Effector memory CD4-positive, alpha-beta T cell (primary cell): ENCODE measurements around the gene HOXD3.

Source experiments
- DNase-seq, 3 donors: peaks; one replicate each; pipeline ENCODE4 v3.0.0-alpha.2; 2020
- H3K27ac ChIP-seq: 2 replicates; pipeline ENCODE4 v1.7.0; 2013; ENCODE audit warnings: mild to moderate bottlenecking, low read length, moderate library complexity; ENCODE audit not compliant: insufficient read depth, poor library complexity, severe bottlenecking
- H3K27me3 ChIP-seq: replicated peaks from 2 replicates; pipeline ENCODE4 v1.7.0; 2013; ENCODE audit warnings: mild to moderate bottlenecking, low read length; ENCODE audit not compliant: insufficient read depth, control insufficient read depth, poor library complexity, severe bottlenecking
- H3K36me3 ChIP-seq: 2 replicates; pipeline ENCODE4 v1.7.0; 2013; ENCODE audit warnings: mild to moderate bottlenecking, low read length, moderate library complexity; ENCODE audit not compliant: control insufficient read depth, insufficient read depth
- H3K4me1 ChIP-seq: 2 replicates; pipeline ENCODE4 v1.7.0; 2013; ENCODE audit warnings: low read length, mild to moderate bottlenecking; ENCODE audit not compliant: control insufficient read depth, insufficient read depth, poor library complexity, severe bottlenecking
- H3K4me3 ChIP-seq: 2 replicates; pipeline ENCODE4 v1.7.0; 2013; ENCODE audit warnings: low read length, low read depth, mild to moderate bottlenecking; ENCODE audit not compliant: insufficient read depth, poor library complexity, severe bottlenecking
- H3K9me3 ChIP-seq: 2 replicates; pipeline ENCODE4 v1.7.0; 2013; ENCODE audit warnings: mild to moderate bottlenecking, low read length, moderate library complexity; ENCODE audit not compliant: control insufficient read depth

The HOXD3 gene

GRCh38 chr2:176181551-176181950 is 24.4 kb downstream of the HOXD3 start:
- Histone ChIP-seq H3K9me3 (no peaks in the 10 kb centered on the region), H3K4me1 (no peaks in the 10 kb centered on the region), H3K27ac (no peak overlapping the region), H3K4me3 (no peak overlapping the region), H3K36me3 (no peaks in the 10 kb centered on the region), H3K27me3 (peaks cover 51% of the 10 kb centered on the region)
- no peak for DNase-seq

- no peaks in the 10 kb centered on the region for H3K36me3 ChIP-seq
Measured at GRCh38 chr2:176182671-176183070, 25.6 kb downstream of the HOXD3 start.

GRCh38 chr2:176184749-176185148 is 27.6 kb downstream of the HOXD3 start:
- DNase-seq: no peak
- Histone ChIP-seq H3K4me3 (no peak overlapping the region), H3K4me1 (peaks cover 14% of the 10 kb centered on the region), H3K27me3 (peaks cover 54% of the 10 kb centered on the region), H3K36me3 (no peaks in the 10 kb centered on the region), H3K9me3 (no peaks in the 10 kb centered on the region), H3K27ac (no peak overlapping the region)

More at GRCh38 chr2:176182671-176183070, 25.6 kb downstream of the HOXD3 start:
- no peaks in the 10 kb centered on the region for H3K9me3 ChIP-seq
- H3K27me3 ChIP-seq: peaks cover 56% of the 10 kb centered on the region
- H3K4me1 ChIP-seq: no peaks in the 10 kb centered on the region
- DNase-seq: no peak
- H3K27ac ChIP-seq: no peak overlapping the region
- H3K4me3 ChIP-seq: no peak overlapping the region

DNA sequence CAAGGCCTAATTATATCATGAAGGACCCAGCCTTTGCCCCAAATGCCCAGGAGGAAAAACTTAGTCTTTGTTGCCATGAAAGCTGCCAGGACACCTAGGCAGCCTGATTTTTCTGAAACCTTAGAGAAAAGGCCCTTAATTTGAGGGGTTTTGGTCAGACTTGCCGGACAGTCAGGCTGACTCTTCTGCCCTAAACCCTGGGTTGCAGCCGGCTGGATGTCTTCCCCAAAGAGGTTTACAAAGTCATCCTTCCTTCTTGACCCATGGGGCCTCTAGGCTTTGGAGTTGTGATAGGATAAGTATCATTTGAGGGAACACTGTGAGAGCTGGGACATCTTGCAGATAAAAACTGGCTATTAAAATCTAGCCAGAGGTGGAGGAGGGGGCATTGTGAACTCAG is 28.9 kb downstream of the HOXD3 start:
- Histone ChIP-seq H3K36me3 (no peaks in the 10 kb centered on the region), H3K27me3 (peaks cover 53% of the 10 kb centered on the region), H3K4me3 (no peak overlapping the region), H3K27ac (no peak overlapping the region), H3K4me1 (peaks cover 14% of the 10 kb centered on the region), H3K9me3 (no peaks in the 10 kb centered on the region)
- DNase-seq: no peak

GRCh38 chr2:176187200-176187898 is 30.2 kb downstream of the HOXD3 start:
- peak overlapping the region; percentile 48 for H3K4me3 ChIP-seq
- H3K27me3 ChIP-seq: peaks cover 52% of the 10 kb centered on the region
- no peak overlapping the region for H3K27ac ChIP-seq
- H3K4me1 ChIP-seq: peaks cover 14% of the 10 kb centered on the region
- DNase-seq: no peak
- H3K36me3 ChIP-seq: no peaks in the 10 kb centered on the region
- H3K9me3 ChIP-seq: no peaks in the 10 kb centered on the region

DNA sequence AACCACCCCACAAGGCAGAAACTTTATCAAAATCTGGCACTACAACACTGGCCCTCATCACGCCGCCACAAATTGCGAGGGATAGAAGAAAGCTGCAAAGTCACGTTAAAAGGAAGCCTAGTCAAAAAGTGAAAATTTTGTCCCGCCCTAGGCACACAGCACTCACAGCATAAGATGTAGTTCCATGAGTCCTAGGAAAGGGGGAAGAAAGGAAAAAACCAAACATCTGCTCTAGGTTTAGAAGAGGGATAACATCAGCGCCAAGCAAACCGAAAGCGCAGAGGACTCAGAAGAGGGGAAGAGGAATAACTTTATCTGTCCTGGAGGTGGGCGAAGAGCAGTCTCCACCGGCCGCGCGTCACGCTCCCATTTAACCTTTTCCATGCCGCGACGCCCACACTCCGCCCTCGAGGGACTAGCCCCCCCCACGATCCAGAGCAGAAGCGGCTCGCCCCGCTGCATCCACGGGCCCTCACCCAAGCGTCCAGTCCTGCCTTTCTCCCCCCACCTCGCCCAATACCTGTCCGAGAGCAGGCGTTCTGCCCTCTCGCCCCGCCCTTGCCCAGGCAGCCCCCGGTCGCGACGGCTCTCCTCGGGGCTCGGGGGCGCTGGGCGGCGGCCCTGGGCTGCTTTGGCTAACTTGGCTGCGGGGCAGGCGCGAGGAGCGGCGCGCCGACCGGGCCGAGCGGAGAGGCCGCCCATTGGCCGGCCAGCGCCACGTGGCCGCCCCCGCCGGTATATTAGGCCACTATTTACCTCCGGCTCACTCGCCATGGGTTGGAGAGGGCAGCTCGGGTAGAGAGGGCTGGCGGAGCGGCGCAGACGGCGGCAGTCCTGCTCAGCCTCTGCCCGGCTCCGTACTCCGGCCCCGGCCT is 31.0 kb downstream of the HOXD3 start, which contains the start of gene HOXD1:
TSS of gene HOXD1 (plus strand) at position 770 of the 875 bp plus-strand sequence. CDS start 134 bp downstream, outside the sequence.
- no peak for DNase-seq

GRCh38 chr2:176188774-176189680 is 31.9 kb downstream of the HOXD3 start:
- no peak for DNase-seq
- Histone ChIP-seq H3K36me3 (no peaks in the 10 kb centered on the region), H3K4me1 (peaks cover 14% of the 10 kb centered on the region), H3K9me3 (no peaks in the 10 kb centered on the region), H3K27ac (no peak overlapping the region), H3K4me3 (peak overlapping the region; percentile 48), H3K27me3 (peaks cover 50% of the 10 kb centered on the region)

More for the DNA sequence above, 31.0 kb downstream of the HOXD3 start, which contains the start of gene HOXD1:
- Histone ChIP-seq H3K9me3 (no peaks in the 10 kb centered on the region), H3K4me1 (peaks cover 14% of the 10 kb centered on the region), H3K27me3 (peaks cover 50% of the 10 kb centered on the region), H3K4me3 (peak within 1 kb of the TSS; percentile 48), H3K27ac (no peak within 1 kb of the TSS), H3K36me3 (no peaks in the 10 kb centered on the region)

GRCh38 chr2:176189681-176190641 is 32.9 kb downstream of the HOXD3 start:
- H3K36me3 ChIP-seq: no peaks in the 10 kb centered on the region
- DNase-seq: no peak
- peak overlapping the region; percentile 48 for H3K4me3 ChIP-seq
- no peaks in the 10 kb centered on the region for H3K9me3 ChIP-seq
- H3K4me1 ChIP-seq: peaks cover 14% of the 10 kb centered on the region
- H3K27ac ChIP-seq: no peak overlapping the region
- peaks cover 53% of the 10 kb centered on the region for H3K27me3 ChIP-seq

DNA sequence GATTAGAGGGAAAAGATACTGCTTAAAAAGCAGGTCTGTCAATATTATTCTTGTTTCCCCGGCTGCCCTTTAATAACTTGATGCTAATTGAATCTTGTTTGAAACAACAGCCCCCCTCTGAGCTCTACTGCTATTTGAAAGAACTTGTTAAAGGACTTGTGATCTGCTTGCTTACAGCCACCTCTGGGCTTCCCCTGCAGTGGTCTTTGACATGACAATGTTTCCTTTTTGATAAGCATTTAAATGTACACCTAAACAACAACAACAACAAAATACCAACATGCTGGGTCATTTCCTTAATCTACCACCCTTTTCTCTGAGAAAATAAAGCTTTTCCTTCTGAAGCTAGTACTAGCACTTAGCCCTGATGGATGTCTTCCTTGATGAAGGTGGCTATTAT is 35.2 kb downstream of the HOXD3 start:
- Histone ChIP-seq H3K27me3 (peaks cover 38% of the 10 kb centered on the region), H3K4me1 (peaks cover 14% of the 10 kb centered on the region), H3K36me3 (no peaks in the 10 kb centered on the region), H3K27ac (no peak overlapping the region), H3K9me3 (no peaks in the 10 kb centered on the region), H3K4me3 (no peak overlapping the region)
- DNase-seq: no peak
